Natural killer cell (primary cell): Measurements from ENCODE around the gene MRFAP1. TPM values are rescaled to one million over a fixed set of nuclear protein-coding genes. Genes with fewer than 3 reads are reported as not detected.

Source experiments
- ATAC-seq, 3 donors: fragments of 150-1000 bp in 2 of 3; fragments of 200-7000 bp in 1 of 3; cut with Tn5 transposase; 1 replicate in 1 of 3; 2 replicates in 2 of 3; pipeline ENCODE4 v1.10.0; 2021; ENCODE audit warnings: mild to moderate bottlenecking in 2 of 3, moderate library complexity in 2 of 3
- DNase-seq, 2 donors: peaks; one replicate each; pipeline versions ENCODE4 v3.0.0 to v3.0.0-alpha.2; 2013 to 2021; ENCODE audit warnings: mixed read lengths in 1 of 2
- H3K27ac ChIP-seq: one replicate; pipeline ENCODE4 v1.5.1; 2013; ENCODE audit warnings: mild to moderate bottlenecking, low read length
- H3K27me3 ChIP-seq: one replicate; pipeline ENCODE4 v1.6.1; 2013; ENCODE audit warnings: low read length; ENCODE audit not compliant: control insufficient read depth, insufficient read depth
- H3K36me3 ChIP-seq: one replicate; pipeline ENCODE4 v1.6.1; 2013; ENCODE audit warnings: low read length; ENCODE audit not compliant: control insufficient read depth, insufficient read depth
- H3K4me1 ChIP-seq: one replicate; pipeline ENCODE4 v1.6.1; 2013; ENCODE audit warnings: low read length; ENCODE audit not compliant: control insufficient read depth, insufficient read depth
- H3K4me3 ChIP-seq: one replicate; pipeline ENCODE4 v1.5.1; 2013; ENCODE audit warnings: low read length
- H3K9me3 ChIP-seq: one replicate; pipeline ENCODE4 v1.6.1; 2013; ENCODE audit warnings: low read length; ENCODE audit not compliant: control insufficient read depth, insufficient read depth
- H3K27ac Mint-ChIP-seq, 2 donors: one replicate each; pipeline ENCODE4 v1.8.0; 2022; ENCODE audit warnings: mild to moderate bottlenecking in 2 of 2, mixed read lengths in 2 of 2, moderate library complexity in 1 of 2
- H3K27me3 Mint-ChIP-seq, 2 donors: one replicate each; pipeline ENCODE4 v1.8.0; 2022; ENCODE audit warnings: low read depth in 2 of 2, mixed read lengths in 2 of 2
- H3K36me3 Mint-ChIP-seq: one replicate; pipeline ENCODE4 v1.8.0; 2022; ENCODE audit warnings: mixed read lengths
- H3K4me1 Mint-ChIP-seq, 2 donors: one replicate each; pipeline ENCODE4 v1.8.0; 2022; ENCODE audit warnings: mixed read lengths in 2 of 2
- H3K4me3 Mint-ChIP-seq: one replicate; pipeline ENCODE4 v1.8.0; 2022; ENCODE audit warnings: mild to moderate bottlenecking, moderate library complexity, mixed read lengths
- H3K9me3 Mint-ChIP-seq, 2 donors: one replicate each; pipeline ENCODE4 v1.8.0; 2022; ENCODE audit warnings: mixed read lengths in 2 of 2
- WGBS: methylation state at CpG from one replicate; pipeline ENCODE4 v1.1.7; 2013; ENCODE audit warnings: missing lambda C conversion rate; ENCODE audit not compliant: insufficient coverage; 5-methylcytosine and 5-hydroxymethylcytosine counted together
- intact Hi-C: fragments of 100-400 bp; cut with micrococcal nuclease; formaldehyde crosslinking; loops from one replicate; pipeline ENCODE4 v1.14.2; 2022
- total RNA-seq, 4 donors: library from RNA; stranded (reverse); fragments of 120-200 nt in 1 of 4; gene quantifications; one replicate each; pipeline versions ENCODE4 v1.2.3 to v1.2.4, GENCODE V29; 2013 to 2022
- TF ChIP-seq, protein P1 (sequence below): fragments of 200-600 bp; IDR thresholded peaks from one replicate; pipeline ENCODE4 v1.8.0; 2022; ENCODE audit warnings: antibody characterized with exemption

MRFAP1 gene
- total RNA-seq, 3 donors from 2014 or later (not counting 1 experiment from before 2014, with no cell fraction given): 105 to 146 (median 146) TPM

DNA sequence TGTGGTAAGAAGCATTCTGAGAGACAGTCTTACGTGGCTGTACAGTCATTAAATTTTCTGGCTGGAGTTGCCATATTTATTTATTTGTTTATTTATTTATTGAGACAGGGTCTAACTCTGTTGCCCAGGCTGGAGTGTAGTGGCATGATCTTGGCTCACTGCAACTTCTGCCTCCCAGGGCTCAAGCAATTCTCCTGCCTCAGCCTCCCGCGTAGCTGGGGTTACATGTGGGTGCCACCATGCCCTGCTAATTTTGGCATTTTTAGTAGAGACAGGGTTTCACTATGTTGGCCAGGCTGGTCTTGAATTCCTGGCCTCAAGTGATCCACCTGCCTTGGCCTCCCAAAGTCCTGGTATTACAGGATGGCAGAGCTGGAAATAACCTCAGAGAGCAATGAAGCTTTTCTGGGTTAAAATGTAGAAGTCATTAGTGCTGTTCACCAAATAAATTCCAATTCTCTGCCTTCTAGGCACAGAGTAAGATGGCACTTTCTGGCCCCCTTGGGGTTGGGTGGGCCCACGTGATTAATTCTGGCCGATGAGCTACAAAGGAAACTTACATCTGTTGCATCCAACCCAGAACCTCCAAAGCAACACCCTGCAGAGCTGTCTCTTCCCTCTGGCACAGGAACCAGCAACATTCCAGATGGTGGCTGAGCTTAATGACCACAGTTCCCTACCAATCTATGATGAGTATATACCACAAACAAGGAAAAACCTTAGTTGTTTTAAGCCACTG is 4.5 kb downstream of the MRFAP1 start:
- Histone ChIP-seq H3K36me3 (peaks cover 20% of the 10 kb centered on the region), H3K9me3 (no peaks in the 10 kb centered on the region), H3K4me1 (peaks cover 23% of the 10 kb centered on the region), H3K27ac (no peak overlapping the region), H3K4me3 (no peak overlapping the region), H3K27me3 (no peaks in the 10 kb centered on the region)
- H3K27ac Mint-ChIP-seq: peak overlapping the region; percentile 28 to 100
- TF ChIP-seq, protein P1, sequence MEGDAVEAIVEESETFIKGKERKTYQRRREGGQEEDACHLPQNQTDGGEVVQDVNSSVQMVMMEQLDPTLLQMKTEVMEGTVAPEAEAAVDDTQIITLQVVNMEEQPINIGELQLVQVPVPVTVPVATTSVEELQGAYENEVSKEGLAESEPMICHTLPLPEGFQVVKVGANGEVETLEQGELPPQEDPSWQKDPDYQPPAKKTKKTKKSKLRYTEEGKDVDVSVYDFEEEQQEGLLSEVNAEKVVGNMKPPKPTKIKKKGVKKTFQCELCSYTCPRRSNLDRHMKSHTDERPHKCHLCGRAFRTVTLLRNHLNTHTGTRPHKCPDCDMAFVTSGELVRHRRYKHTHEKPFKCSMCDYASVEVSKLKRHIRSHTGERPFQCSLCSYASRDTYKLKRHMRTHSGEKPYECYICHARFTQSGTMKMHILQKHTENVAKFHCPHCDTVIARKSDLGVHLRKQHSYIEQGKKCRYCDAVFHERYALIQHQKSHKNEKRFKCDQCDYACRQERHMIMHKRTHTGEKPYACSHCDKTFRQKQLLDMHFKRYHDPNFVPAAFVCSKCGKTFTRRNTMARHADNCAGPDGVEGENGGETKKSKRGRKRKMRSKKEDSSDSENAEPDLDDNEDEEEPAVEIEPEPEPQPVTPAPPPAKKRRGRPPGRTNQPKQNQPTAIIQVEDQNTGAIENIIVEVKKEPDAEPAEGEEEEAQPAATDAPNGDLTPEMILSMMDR: no peak
- H3K36me3 Mint-ChIP-seq: peaks cover 28% of the 10 kb centered on the region
- no peaks in the 10 kb centered on the region for H3K9me3 Mint-ChIP-seq
- H3K4me3 Mint-ChIP-seq: no peak overlapping the region
- intact Hi-C loops: no loop called here
- WGBS: 76% methylated on average over 5 of the region's 5 CpGs
- ATAC-seq (no peak), DNase-seq (no peak)
- no peaks in the 10 kb centered on the region for H3K27me3 Mint-ChIP-seq
- peaks cover 37 to 41% of the 10 kb centered on the region in 2 donors for H3K4me1 Mint-ChIP-seq

DNA sequence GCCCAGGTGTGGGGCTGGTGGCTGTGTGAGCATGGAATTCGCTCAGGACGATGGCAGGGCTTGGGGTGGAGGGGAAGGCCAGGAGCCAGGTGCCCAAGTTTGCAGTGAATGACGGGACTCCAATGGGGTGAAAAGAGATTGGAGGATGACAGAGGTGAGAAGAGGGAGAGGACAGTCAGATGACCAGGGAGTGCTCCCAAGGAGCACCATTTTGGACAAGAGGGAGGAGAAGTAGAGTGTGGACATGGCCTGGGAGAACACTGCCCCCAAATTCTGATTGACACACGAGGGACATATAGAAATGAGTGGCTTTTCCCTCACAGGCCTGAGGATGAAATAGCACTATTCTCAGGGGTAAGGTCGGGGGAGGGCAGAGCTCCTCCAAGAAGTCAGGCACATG is 6.7 kb downstream of the MRFAP1 start:
- intact Hi-C loops: no loop called here
- H3K36me3 Mint-ChIP-seq: peaks cover 12% of the 10 kb centered on the region
- H3K36me3 ChIP-seq: peaks cover 18% of the 10 kb centered on the region
- H3K9me3 Mint-ChIP-seq: no peaks in the 10 kb centered on the region
- no peak overlapping the region for H3K27ac ChIP-seq
- no peak overlapping the region for H3K27ac Mint-ChIP-seq
- TF ChIP-seq, protein P1: no peak
- H3K27me3 Mint-ChIP-seq: peaks cover 0 to 2% of the 10 kb centered on the region in 2 donors
- H3K4me1 Mint-ChIP-seq: peaks cover 15 to 19% of the 10 kb centered on the region in 2 donors
- H3K4me1 ChIP-seq: peaks cover 12% of the 10 kb centered on the region
- no peaks in the 10 kb centered on the region for H3K9me3 ChIP-seq
- H3K4me3 ChIP-seq: no peak overlapping the region
- no peak overlapping the region for H3K4me3 Mint-ChIP-seq
- 90% methylated on average over 5 of the region's 5 CpGs for WGBS
- ATAC-seq (no peak), DNase-seq (no peak)
- no peaks in the 10 kb centered on the region for H3K27me3 ChIP-seq

DNA sequence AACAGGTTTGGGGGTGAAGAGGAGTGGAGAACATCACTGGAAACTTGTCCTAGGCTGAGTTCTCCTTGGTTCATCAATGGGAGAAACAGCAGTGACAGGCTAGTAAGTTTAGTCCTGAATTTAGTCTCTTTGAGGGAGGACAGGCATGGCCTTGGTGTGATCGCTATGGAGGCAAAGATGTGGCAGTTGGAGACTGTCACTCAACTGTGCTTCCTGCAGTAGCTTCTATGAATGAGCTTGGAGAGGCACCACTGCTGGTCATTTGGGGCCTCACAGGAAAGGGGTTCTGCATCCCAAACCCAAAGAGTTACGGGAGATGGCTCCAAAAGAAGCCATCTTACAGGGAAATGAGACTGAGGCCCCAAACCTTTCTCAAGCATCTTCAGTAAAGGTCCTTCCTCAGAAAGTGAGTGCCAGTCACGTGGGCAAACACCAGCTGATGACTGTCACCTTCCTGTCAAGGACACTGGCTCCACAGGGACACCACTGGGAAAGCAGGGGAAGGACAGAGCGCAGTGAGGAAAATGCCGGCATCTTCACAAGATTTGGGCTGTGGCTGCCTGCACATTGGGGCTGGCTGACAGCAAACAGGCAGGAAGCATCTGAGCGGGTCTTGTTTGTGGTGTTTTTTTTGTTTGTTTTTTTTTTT is 7.2 kb downstream of the MRFAP1 start:
- H3K27me3 Mint-ChIP-seq: peaks cover 0 to 2% of the 10 kb centered on the region in 2 donors
- TF ChIP-seq, protein P1: no peak
- no peak for ATAC-seq

More for the DNA sequence above, 7.2 kb downstream of the MRFAP1 start:
- Histone ChIP-seq H3K4me1 (peaks cover 8% of the 10 kb centered on the region), H3K9me3 (no peaks in the 10 kb centered on the region), H3K27me3 (no peaks in the 10 kb centered on the region), H3K4me3 (no peak overlapping the region), H3K36me3 (peaks cover 12% of the 10 kb centered on the region), H3K27ac (no peak overlapping the region)
- no peak for DNase-seq
- WGBS: 75% methylated on average over 6 of the region's 6 CpGs
- intact Hi-C loops: no loop called here
- Mint-ChIP-seq H3K36me3 (peaks cover 6% of the 10 kb centered on the region), H3K9me3 (no peaks in the 10 kb centered on the region), H3K27ac (no peak overlapping the region), H3K4me1 (peaks cover 10 to 14% of the 10 kb centered on the region in 2 donors), H3K4me3 (no peak overlapping the region)
